Caco-2 (cell line): Measurements from ENCODE around the gene ELMO1. TPM values are rescaled to one million over a fixed set of nuclear protein-coding genes. Genes with fewer than 3 reads are reported as not detected.

Experiments used
- BruUV-seq: library from RNA; stranded (reverse); fragments of 400-500 nt; replicated peaks from 2 replicates; lab custom pipeline; 2021; lab: Mats Ljungman, UMichigan
- CTCF ChIA-PET: fragments of 300-600 bp; sonication (Branson Sonifier 250); formaldehyde crosslinking; loops from one replicate; lab custom pipeline; 2022; ENCODE audit warnings: antibody characterized with exemption; lab: Charles Lee
- POLR2A ChIA-PET: fragments of 300-600 bp; sonication (Branson Sonifier 250); formaldehyde crosslinking; loops from one replicate; lab custom pipeline; 2022; ENCODE audit warnings: antibody characterized with exemption; lab: Charles Lee
- DNase-seq, 2 experiments: peaks; one replicate each; pipeline versions ENCODE4 v3.0.0 to v3.0.0-alpha.2; 2020 to 2022
- H3K27me3 ChIP-seq: replicated peaks from 2 replicates; pipeline ENCODE4 v1.6.0; 2011; ENCODE audit warnings: low read length; ENCODE audit not compliant: control insufficient read depth, insufficient read depth
- H3K36me3 ChIP-seq: 2 replicates; pipeline ENCODE4 v1.5.1; 2011; ENCODE audit warnings: low read length; ENCODE audit not compliant: control insufficient read depth, insufficient read depth
- H3K4me1 ChIP-seq: fragments of 250-450 bp; sonication (Bioruptor Pico); 2 replicates; pipeline ENCODE4 v1.5.1; 2020; ENCODE audit warnings: mild to moderate bottlenecking
- H3K4me3 ChIP-seq: 2 replicates; pipeline ENCODE4 v1.5.1; 2011; ENCODE audit warnings: low read depth, mild to moderate bottlenecking, control low read depth, low read length
- H3K9me3 ChIP-seq: fragments of 250-450 bp; sonication (Bioruptor Pico); 2 replicates; pipeline ENCODE4 v1.5.1; 2020; ENCODE audit warnings: mild to moderate bottlenecking, moderate library complexity
- H3K27ac Mint-ChIP-seq: one replicate; pipeline ENCODE4 v1.8.0; 2022; ENCODE audit warnings: mixed read lengths; ENCODE audit not compliant: unreplicated experiment
- H3K27me3 Mint-ChIP-seq: one replicate; pipeline ENCODE4 v1.8.0; 2022; ENCODE audit warnings: mixed read lengths; ENCODE audit not compliant: insufficient read depth, unreplicated experiment
- H3K36me3 Mint-ChIP-seq: one replicate; pipeline ENCODE4 v1.8.0; 2022; ENCODE audit warnings: mild to moderate bottlenecking, mixed read lengths; ENCODE audit not compliant: insufficient read depth, unreplicated experiment
- H3K4me1 Mint-ChIP-seq: one replicate; pipeline ENCODE4 v1.8.0; 2022; ENCODE audit warnings: low read depth, mixed read lengths; ENCODE audit not compliant: unreplicated experiment
- H3K4me3 Mint-ChIP-seq: one replicate; pipeline ENCODE4 v1.8.0; 2022; ENCODE audit warnings: mild to moderate bottlenecking, moderate library complexity, mixed read lengths; ENCODE audit not compliant: unreplicated experiment
- H3K9me3 Mint-ChIP-seq: one replicate; pipeline ENCODE4 v1.8.0; 2022; ENCODE audit warnings: mixed read lengths; ENCODE audit not compliant: unreplicated experiment
- CTCF ChIP-seq, 2 experiments: fragments of 200-600 bp in 1 of 2; IDR thresholded peaks; 1 replicate in 1 of 2; 2 replicates in 1 of 2; pipeline versions ENCODE4 v1.5.1 to v1.8.0; 2011 to 2022; ENCODE audit warnings: antibody characterized with exemption in 1 of 2, control low read depth in 1 of 2, inconsistent platforms in 1 of 2, low read depth in 1 of 2, low read length in 1 of 2, mild to moderate bottlenecking in 1 of 2, moderate library complexity in 1 of 2; ENCODE audit not compliant: insufficient read depth in 1 of 2, severe bottlenecking in 1 of 2, unreplicated experiment in 1 of 2
- intact Hi-C: fragments of 100-400 bp; cut with micrococcal nuclease; formaldehyde crosslinking; loops from one replicate; pipeline ENCODE4 v1.10.0; 2022; ENCODE audit not compliant: unreplicated experiment
- total RNA-seq: library from RNA; stranded (reverse); gene quantifications from 2 replicates; pipeline ENCODE4 v1.2.3, GENCODE V29; 2022

The ELMO1 gene
- total RNA-seq, 1 experiment from 2014 or later: 0.14 TPM

- Mint-ChIP-seq H3K4me1 (peaks cover 6% of the 10 kb centered on the region), H3K27me3 (peaks cover 3% of the 10 kb centered on the region), H3K36me3 (no peaks in the 10 kb centered on the region), H3K27ac (no peak overlapping the region), H3K9me3 (peaks cover 4% of the 10 kb centered on the region), H3K4me3 (no peak overlapping the region)
- H3K9me3 ChIP-seq: no peaks in the 10 kb centered on the region
- no peaks in the 10 kb centered on the region for H3K4me1 ChIP-seq
- CTCF ChIA-PET: no interaction called here
- no peak overlapping the region for H3K4me3 ChIP-seq
- no peak for TF ChIP-seq CTCF (IDR thresholded peaks at IDR 0.05; ENCODE audit: insufficient read depth in 1 of 2, low read depth in 1 of 2, low read length in 1 of 2, severe bottlenecking in 1 of 2, unreplicated experiment in 1 of 2)
- POLR2A ChIA-PET: no interaction called here
- intact Hi-C loops: no loop called here
- H3K36me3 ChIP-seq: no peaks in the 10 kb centered on the region
- H3K27me3 ChIP-seq: no peaks in the 10 kb centered on the region
- no peak for DNase-seq
- no TSS peak for BruUV-seq
Observed at GRCh38 chr7:37070471-37070870, 378.2 kb downstream of the ELMO1 start.

DNA sequence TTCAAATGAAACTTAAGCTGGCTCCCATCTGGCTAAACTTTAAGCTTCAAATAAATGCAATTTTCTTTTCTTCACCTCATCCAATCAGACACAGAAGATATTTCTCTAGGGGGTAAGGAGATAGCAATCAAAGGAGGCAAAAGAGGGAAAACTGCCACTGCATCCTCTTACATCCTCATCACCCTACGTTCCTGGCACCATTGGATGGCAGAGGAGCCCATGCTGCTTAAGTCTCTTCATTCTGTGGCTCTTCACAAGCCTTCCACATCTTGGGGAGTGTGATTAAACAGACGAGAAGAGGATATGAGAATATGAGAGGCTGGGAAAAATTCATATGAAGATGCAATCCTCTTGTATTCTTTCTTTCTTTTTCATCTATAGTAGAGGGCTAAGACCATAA is 378.6 kb downstream of the ELMO1 start:
- H3K27ac Mint-ChIP-seq: no peak overlapping the region
- H3K36me3 Mint-ChIP-seq: no peaks in the 10 kb centered on the region
- Histone ChIP-seq H3K27me3 (no peaks in the 10 kb centered on the region), H3K4me1 (no peaks in the 10 kb centered on the region), H3K36me3 (no peaks in the 10 kb centered on the region), H3K9me3 (no peaks in the 10 kb centered on the region), H3K4me3 (no peak overlapping the region)
- H3K9me3 Mint-ChIP-seq: peaks cover 9% of the 10 kb centered on the region
- TF ChIP-seq CTCF (IDR thresholded peaks at IDR 0.05; ENCODE audit: insufficient read depth in 1 of 2, low read depth in 1 of 2, low read length in 1 of 2, severe bottlenecking in 1 of 2, unreplicated experiment in 1 of 2): no peak
- POLR2A ChIA-PET: no interaction called here
- intact Hi-C loops: no loop called here
- H3K27me3 Mint-ChIP-seq: peaks cover 3% of the 10 kb centered on the region
- no peak for DNase-seq
- H3K4me3 Mint-ChIP-seq: no peak overlapping the region
- CTCF ChIA-PET: no interaction called here
- peaks cover 6% of the 10 kb centered on the region for H3K4me1 Mint-ChIP-seq
- BruUV-seq: no TSS peak

DNA sequence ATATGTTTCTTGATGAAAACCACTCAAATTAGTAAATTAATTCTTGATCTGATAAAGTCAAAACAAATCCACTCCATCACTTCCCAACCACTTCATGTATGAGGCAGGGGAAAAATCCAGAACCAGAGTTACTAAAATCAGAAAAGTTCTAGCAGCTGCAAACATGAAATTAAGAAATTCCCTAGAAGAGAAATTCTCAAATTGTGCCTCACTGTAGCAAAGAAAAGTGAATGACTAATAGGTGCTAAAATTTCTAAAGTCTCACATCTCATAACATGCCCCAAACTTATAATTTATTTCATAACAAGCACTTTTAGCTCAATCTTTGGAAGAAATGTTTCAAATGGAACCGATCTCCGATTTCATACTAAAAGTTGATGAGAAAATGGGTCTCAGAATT is 379.3 kb downstream of the ELMO1 start:
- POLR2A ChIA-PET: no interaction called here
- Histone ChIP-seq H3K36me3 (no peaks in the 10 kb centered on the region), H3K4me1 (no peaks in the 10 kb centered on the region), H3K27me3 (no peaks in the 10 kb centered on the region), H3K4me3 (no peak overlapping the region), H3K9me3 (no peaks in the 10 kb centered on the region)
- TF ChIP-seq CTCF (IDR thresholded peaks at IDR 0.05; ENCODE audit: insufficient read depth in 1 of 2, low read depth in 1 of 2, low read length in 1 of 2, severe bottlenecking in 1 of 2, unreplicated experiment in 1 of 2): no peak
- no peak overlapping the region for H3K4me3 Mint-ChIP-seq
- CTCF ChIA-PET: interaction anchor here (0.6 kb wide), 1 partner anchor 113 kb away, joined by 3 read pairs; no protein-coding TSS in a partner anchor
- no TSS peak for BruUV-seq
- no peak for DNase-seq
- H3K36me3 Mint-ChIP-seq: no peaks in the 10 kb centered on the region
- H3K27ac Mint-ChIP-seq: no peak overlapping the region
- intact Hi-C loops: no loop called here
- H3K27me3 Mint-ChIP-seq: peaks cover 3% of the 10 kb centered on the region
- H3K9me3 Mint-ChIP-seq: peaks cover 16% of the 10 kb centered on the region
- H3K4me1 Mint-ChIP-seq: peaks cover 2% of the 10 kb centered on the region
